DND-41 (cell line): ENCODE results near the gene IP6K2.

Experiments used
- ATAC-seq: fragments of 200-7000 bp; cut with Tn5 transposase; 3 replicates; pipeline ENCODE4 v1.9.1; 2021; ENCODE audit warnings: low read depth; ENCODE audit not compliant: insufficient read depth
- DNase-seq: peaks from one replicate; pipeline ENCODE4 v3.0.0-alpha.2; 2020
- H2AFZ ChIP-seq: 2 replicates; pipeline ENCODE4 v1.6.0; 2012; ENCODE audit warnings: low read depth, low read length
- H3K27ac ChIP-seq: 2 replicates; pipeline ENCODE4 v1.5.1; 2012; ENCODE audit warnings: low read length, inconsistent platforms
- H3K27me3 ChIP-seq: fragments of 200-600 bp; sonication (generic); 2 replicates; pipeline ENCODE4 v1.6.0; 2012; ENCODE audit warnings: low read length, mild to moderate bottlenecking, inconsistent platforms; ENCODE audit not compliant: insufficient read depth, poor library complexity
- H3K36me3 ChIP-seq: 2 replicates; pipeline ENCODE4 v1.5.1; 2012; ENCODE audit warnings: low read length, inconsistent platforms; ENCODE audit not compliant: insufficient read depth
- H3K4me1 ChIP-seq: 2 replicates; pipeline ENCODE4 v1.5.1; 2012; ENCODE audit warnings: mild to moderate bottlenecking, low read length; ENCODE audit not compliant: insufficient read depth
- H3K4me2 ChIP-seq: 2 replicates; pipeline ENCODE4 v1.6.0; 2012; ENCODE audit warnings: mild to moderate bottlenecking, moderate library complexity, low read length, inconsistent platforms; ENCODE audit not compliant: insufficient read depth
- H3K4me3 ChIP-seq, 2 experiments: fragments of 200-600 bp in 1 of 2; shearing (Covaris generic) in 1 of 2; 2 replicates each; pipeline ENCODE4 v1.5.1; 2012 to 2016; ENCODE audit warnings: inconsistent platforms in 2 of 2, low read length in 2 of 2, mild to moderate bottlenecking in 2 of 2, low read depth in 1 of 2, moderate library complexity in 1 of 2
- H3K79me2 ChIP-seq: 2 replicates; pipeline ENCODE4 v1.6.0; 2012; ENCODE audit warnings: low read length, inconsistent platforms; ENCODE audit not compliant: insufficient read depth
- H3K9ac ChIP-seq: 2 replicates; pipeline ENCODE4 v1.6.0; 2012; ENCODE audit warnings: low read depth, mild to moderate bottlenecking, inconsistent platforms, low read length, moderate library complexity
- H3K9me3 ChIP-seq: 2 replicates; pipeline ENCODE4 v1.5.1; 2012; ENCODE audit warnings: low read length, moderate library complexity, mild to moderate bottlenecking, inconsistent platforms; ENCODE audit not compliant: insufficient read depth, severe bottlenecking
- H4K20me1 ChIP-seq: 2 replicates; pipeline ENCODE4 v1.6.0; 2012; ENCODE audit warnings: low read length; ENCODE audit not compliant: insufficient read depth
- EZH2 ChIP-seq: IDR thresholded peaks from 3 replicates; pipeline ENCODE4 v1.6.1; 2012; ENCODE audit warnings: borderline replicate concordance, low read depth, mild to moderate bottlenecking, moderate library complexity, low read length, inconsistent platforms; ENCODE audit not compliant: severe bottlenecking
- TF ChIP-seq, protein P1 (sequence below): IDR thresholded peaks from 2 replicates; pipeline ENCODE4 v1.5.1; 2012; ENCODE audit warnings: borderline replicate concordance, low read length, moderate library complexity, mild to moderate bottlenecking; ENCODE audit not compliant: poor library complexity, severe bottlenecking; ENCODE audit errors: extremely low read depth

The IP6K2 gene

GRCh38 chr3:48739955-48740823 lies 23.2 kb upstream of the IP6K2 start:
- ATAC-seq (peak; percentile 63; the same call in 2 of the 3 replicates), DNase-seq (peak; percentile 26)
- no peaks in the 10 kb centered on the region for H3K9me3 ChIP-seq
- no peak overlapping the region for H3K4me2 ChIP-seq
- no peaks in the 10 kb centered on the region for H3K79me2 ChIP-seq
- no peaks in the 10 kb centered on the region for H4K20me1 ChIP-seq
- H3K4me3 ChIP-seq, result no peak overlapping the region
- no peaks in the 10 kb centered on the region for H3K4me1 ChIP-seq
- no peak overlapping the region for H3K9ac ChIP-seq
- H2AFZ ChIP-seq, result no peak overlapping the region
- H3K27me3 ChIP-seq, result no peaks in the 10 kb centered on the region
- H3K36me3 ChIP-seq, result no peaks in the 10 kb centered on the region
- H3K27ac ChIP-seq, result no peak overlapping the region
- TF ChIP-seq, protein P1, sequence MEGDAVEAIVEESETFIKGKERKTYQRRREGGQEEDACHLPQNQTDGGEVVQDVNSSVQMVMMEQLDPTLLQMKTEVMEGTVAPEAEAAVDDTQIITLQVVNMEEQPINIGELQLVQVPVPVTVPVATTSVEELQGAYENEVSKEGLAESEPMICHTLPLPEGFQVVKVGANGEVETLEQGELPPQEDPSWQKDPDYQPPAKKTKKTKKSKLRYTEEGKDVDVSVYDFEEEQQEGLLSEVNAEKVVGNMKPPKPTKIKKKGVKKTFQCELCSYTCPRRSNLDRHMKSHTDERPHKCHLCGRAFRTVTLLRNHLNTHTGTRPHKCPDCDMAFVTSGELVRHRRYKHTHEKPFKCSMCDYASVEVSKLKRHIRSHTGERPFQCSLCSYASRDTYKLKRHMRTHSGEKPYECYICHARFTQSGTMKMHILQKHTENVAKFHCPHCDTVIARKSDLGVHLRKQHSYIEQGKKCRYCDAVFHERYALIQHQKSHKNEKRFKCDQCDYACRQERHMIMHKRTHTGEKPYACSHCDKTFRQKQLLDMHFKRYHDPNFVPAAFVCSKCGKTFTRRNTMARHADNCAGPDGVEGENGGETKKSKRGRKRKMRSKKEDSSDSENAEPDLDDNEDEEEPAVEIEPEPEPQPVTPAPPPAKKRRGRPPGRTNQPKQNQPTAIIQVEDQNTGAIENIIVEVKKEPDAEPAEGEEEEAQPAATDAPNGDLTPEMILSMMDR, result peak; percentile 51
- TF ChIP-seq EZH2, result no peak

GRCh38 chr3:48739617-48739954 lies 22.6 kb upstream of the IP6K2 start:
- no peak for ATAC-seq
- Histone ChIP-seq H3K9ac (no peak overlapping the region), H3K36me3 (no peaks in the 10 kb centered on the region), H3K4me3 (no peak overlapping the region), H3K27me3 (no peaks in the 10 kb centered on the region), H3K79me2 (no peaks in the 10 kb centered on the region), H2AFZ (no peak overlapping the region), H3K9me3 (no peaks in the 10 kb centered on the region), H4K20me1 (no peaks in the 10 kb centered on the region), H3K4me1 (no peaks in the 10 kb centered on the region), H3K4me2 (no peak overlapping the region), H3K27ac (no peak overlapping the region)
- no peak for DNase-seq
- TF ChIP-seq, protein P1, result no peak
- TF ChIP-seq EZH2, result no peak

DNA sequence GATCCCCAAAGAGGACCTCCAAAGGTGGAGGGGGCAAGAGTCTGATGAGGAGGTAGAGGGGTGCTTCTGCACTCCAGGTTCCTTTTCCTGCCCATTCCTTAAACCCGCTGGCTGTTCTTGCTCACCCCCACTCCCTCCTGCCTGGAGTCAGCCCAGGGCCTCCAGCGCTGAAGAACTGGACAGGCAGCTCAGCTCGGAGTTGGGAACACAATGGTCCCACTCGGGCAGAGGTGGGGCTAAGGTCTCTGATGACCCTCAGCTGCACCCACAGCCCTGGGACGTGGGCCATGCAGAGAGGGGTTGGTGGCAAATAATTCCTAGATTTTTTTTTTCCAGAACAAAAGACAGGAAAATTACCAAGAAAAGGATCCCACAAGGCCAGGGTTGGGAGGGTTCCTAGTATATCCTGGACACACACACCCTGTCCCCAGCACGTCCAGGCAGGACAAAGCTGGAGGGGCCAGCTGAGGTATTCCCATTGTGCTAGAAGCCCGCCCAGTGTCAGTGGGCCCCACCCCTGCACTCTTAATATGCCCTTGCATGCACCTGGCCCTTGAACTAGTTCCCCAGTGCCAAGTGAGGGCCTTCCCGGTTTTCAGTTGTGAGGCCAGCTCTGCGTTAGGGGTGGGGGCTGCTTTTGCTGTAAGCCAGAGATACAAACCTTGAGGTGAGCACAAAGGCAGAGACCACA lies 22.1 kb upstream of the IP6K2 start:
- Histone ChIP-seq H3K79me2 (no peaks in the 10 kb centered on the region), H3K36me3 (no peaks in the 10 kb centered on the region), H4K20me1 (no peaks in the 10 kb centered on the region), H3K9me3 (no peaks in the 10 kb centered on the region), H3K9ac (no peak overlapping the region), H3K4me2 (no peak overlapping the region), H3K4me3 (no peak overlapping the region), H3K27ac (no peak overlapping the region), H2AFZ (no peak overlapping the region), H3K27me3 (no peaks in the 10 kb centered on the region), H3K4me1 (no peaks in the 10 kb centered on the region)
- TF ChIP-seq EZH2, result no peak
- TF ChIP-seq, protein P1, result no peak
- DNase-seq, result no peak
- ATAC-seq, result no peak
